ENCODE data around the gene SPINK1. TPM values are rescaled to one million over a fixed set of nuclear protein-coding genes. Genes with fewer than 3 reads are reported as not detected.
"Not testable (repeated sequence)": the region's sequence is repeated elsewhere in the genome, so short reads cannot be mapped to it uniquely, and the experiment has no call there.

The SPINK1 gene
- total RNA-seq, 1 donor from 2014 or later = not detected

- no peak for DNase-seq
Observed at GRCh38 chr5:147854894-147855773, 23.7 kb upstream of the SPINK1 start.

GRCh38 chr5:147854331-147854730 lies 22.9 kb upstream of the SPINK1 start:
- no peak for DNase-seq

- DNase-seq = no peak
Observed at GRCh38 chr5:147853372-147853987, 22.0 kb upstream of the SPINK1 start.

DNA sequence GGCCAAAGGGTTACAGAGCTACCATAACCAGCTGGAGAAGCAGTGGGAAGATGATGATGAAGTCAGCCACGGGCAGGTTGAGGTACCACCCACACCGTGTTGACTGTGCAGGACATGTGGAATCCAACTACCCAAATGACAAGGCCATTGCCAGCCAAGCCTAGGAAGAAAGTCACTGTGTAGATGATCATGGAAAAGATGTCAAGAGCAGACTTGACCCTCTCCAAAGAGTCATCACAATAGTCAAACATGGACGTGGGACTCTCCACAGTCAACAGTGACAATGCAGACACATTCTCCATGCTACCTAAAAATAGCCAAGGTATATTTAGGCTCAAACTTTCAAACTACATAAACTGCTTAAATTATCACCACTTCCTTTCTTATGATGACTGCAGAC lies 20.9 kb upstream of the SPINK1 start:
- DNase-seq = no peak

DNA sequence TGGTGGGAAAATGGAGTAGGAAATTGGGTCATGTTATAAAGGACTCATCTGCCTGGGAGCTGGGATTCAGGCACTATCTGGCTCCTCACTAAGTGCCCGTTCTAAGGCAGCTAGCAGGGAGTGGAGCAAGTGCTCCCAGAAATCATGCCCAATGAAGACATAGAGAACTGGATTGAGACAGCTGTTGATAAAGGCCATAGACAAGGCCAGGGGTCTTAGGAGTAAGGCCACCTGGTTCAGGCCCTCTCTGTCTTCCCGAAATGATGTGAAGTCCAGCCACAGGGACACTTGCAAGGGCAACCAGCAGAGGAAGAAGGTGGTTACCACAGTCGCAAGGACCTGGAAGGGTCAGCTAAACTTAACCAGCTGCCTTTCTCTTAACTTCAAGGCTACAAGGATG lies 20.1 kb upstream of the SPINK1 start:
- DNase-seq = no peak

DNA sequence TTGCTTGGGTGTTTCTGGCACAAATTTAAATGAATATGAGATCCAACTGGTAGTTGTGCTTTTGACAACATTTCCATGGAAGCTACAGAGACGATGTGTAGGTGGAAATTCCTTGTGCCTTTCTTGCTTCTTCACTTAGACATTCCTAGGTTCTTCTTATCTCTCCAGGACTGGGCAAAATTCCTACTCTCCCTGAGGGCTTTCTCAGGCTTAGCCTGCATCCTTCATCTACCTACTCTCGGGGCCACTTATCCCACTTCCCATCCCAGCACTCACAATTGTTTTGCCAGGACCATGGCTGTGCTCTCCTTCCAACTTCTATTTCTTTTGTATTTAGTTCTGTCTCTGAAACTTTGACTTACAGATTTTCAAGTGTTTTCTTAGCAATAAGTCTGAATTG lies 17.8 kb upstream of the SPINK1 start:
- no peak for DNase-seq

- no peak for DNase-seq
Observed at GRCh38 chr5:147845618-147846017, 14.1 kb upstream of the SPINK1 start.

GRCh38 chr5:147844846-147845245 lies 13.4 kb upstream of the SPINK1 start:
- DNase-seq = no peak

DNA sequence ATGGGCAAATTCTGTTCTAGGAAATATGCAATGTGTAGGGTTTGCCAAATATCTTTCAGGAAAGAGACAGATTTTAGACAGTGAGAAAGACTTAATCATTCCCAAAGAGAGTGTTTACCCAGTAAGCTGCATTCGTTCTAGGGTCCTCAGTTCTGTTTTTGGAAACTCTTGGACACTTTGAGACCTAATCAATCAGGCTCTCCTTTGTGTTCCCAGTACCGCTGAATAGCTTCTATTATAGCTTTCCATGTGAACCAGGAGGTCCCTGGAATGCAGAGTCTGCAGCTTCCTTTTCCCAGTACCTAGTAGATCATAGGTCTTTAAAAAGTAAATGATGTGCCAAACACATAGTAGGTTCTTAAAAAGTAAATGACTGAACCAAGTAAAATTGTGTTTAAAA lies 11.4 kb upstream of the SPINK1 start:
- no peak for DNase-seq

DNA sequence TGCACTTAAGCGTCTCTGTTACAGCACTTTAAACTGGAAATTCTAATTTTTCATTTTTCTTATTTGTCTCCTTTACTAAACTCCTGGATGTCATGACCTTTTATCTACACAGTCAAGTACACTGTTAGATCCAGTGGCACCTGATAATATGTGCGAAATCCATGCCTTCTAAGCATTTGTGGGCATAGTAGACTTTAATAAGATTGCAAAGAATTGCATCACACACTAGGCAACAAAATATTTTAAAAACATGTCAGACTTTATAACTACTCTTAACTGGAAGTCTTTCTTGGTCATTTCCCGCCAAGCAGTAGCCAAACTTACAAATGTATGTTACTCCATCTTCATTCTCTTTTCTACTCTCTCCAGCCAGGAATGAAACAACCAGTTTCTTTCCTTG lies 5.0 kb upstream of the SPINK1 start:
- DNase-seq = no peak

GRCh38 chr5:147835386-147835798 lies 3.9 kb upstream of the SPINK1 start:
- no peak for DNase-seq

DNA sequence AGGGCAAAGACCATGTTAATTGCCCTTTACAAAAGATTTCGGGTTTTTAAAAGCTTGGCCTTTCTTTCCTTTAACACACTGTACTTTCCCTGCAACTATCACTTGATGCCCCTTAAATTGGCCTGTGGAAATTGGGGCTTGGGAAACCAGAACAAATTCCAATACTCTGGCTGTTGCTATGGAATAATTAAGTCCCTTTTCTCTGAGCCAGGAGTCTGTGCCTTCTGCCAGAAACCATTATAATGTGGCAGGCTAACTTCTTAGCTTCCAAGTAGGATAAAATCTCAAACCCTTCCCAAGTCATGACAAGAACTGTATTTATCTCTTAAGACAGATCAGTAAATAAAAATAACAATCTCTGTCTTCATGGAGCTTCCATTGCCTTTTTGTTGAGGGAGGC lies 1.1 kb upstream of the SPINK1 start:
- DNase-seq = no peak

DNA sequence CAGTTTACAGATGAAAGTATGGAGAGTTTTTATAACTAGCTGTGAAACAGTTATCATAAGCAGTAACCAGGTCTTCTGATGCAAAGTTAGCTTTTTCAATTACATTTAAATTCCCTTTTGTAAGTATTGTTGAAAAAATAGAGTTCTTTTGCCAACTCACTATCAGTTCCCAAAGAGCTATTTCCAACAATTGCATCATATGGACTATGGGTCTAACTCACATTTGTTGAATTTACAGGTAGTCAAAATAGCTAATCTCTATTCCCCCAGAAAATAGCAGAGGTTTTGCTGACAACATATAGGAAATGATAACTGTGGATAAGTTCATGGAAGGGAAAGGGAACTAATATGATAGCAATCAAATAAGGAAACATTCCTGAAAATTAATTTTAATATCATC lies 1.4 kb downstream of the SPINK1 start:
- DNase-seq = no peak

DNA sequence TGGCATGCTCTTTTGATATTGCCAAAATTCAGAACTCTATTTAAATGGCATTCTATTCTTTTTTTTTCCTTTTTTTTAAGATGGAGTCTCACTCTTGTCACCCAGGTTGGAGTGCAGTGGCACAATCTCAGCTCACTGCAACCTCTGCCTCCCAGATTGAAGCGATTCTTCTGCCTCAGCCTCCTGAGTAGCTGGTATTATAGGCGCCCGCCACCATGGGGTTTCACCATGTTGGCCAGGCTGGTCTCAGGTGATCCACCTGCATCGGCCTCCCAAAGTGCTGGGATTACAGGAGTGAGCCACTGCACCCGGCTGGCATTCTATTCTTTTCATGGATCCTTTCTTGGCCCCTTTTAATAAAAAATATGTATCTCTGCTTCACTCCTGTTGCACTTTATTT lies 4.5 kb downstream of the SPINK1 start:
- DNase-seq = not testable (repeated sequence)

DNA sequence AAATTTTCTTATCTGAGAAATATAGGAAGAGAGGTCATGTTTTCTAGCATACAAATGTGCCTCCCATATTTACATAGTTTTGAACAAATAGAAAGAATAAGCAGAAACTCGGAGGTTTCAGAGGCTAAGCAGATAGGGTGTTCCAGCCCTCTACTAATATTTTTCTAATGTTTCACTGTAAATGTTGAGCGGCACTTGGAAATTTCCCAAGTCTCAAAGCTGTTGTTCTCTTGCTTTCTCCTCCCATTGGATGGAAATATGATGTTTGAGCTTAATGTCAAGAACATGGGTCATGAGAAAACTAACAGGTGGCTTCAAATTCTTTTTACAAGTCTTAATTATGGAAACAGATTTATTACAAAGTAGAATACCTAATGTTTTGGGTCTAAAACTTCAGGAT lies 5.1 kb downstream of the SPINK1 start:
- DNase-seq = no peak

DNA sequence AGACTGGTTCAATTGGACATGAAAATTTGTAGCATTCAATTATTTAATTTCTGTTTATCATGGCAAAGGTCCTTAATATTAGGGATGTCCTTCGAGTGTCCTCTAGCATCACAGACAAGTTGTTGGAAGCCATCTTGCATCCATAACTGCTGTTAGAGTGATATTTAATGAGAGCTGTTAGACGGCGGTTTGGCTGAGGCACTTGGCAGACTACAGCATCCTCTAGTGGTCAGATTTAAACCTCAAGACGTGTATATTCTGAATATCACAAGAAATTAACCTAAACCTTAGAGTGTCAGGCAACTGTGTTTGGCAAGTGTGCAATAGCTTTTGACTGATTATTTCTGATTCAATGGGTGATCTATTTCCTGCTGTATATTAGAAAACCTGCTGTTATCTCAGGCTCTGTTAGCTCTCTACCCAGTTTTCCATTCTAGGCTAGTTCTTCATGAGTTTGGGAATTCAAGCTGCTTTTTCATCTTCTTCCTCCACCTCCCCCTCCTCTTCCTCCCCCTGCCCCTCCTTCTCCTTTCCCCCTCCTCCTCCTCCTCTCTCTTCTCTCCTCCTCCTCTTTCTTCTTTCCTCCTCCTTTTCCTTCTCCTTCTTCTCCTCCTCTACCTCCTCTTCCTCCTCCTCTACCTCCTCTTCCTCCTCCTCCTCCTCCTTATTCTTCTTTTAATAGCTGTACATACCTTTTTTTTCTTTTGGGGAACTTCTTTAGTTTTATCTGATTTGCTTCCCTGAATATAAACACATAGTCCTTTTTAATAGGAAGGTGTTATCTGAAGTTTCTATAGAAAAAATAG lies 8.6 kb downstream of the SPINK1 start:
- no peak for DNase-seq

DNA sequence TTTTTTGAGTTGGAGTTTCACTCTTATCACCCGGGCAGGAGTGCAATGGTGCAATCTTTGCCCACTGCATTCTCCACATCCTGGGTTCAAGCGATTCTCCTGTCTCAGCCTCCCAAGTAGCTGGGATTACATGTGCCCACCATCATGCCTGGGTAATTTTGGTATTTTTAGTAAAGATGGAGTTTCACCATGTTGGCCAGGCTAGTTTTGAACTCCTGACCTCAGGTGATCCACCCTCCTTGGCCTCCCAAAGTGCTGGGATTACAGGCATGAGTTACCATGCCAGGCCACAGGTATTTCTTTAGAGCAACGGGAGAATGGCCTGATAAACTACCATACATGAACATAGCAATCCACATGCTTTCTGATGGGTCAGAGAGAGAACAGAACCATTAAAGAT lies 9.2 kb downstream of the SPINK1 start:
- DNase-seq = not testable (repeated sequence)

DNA sequence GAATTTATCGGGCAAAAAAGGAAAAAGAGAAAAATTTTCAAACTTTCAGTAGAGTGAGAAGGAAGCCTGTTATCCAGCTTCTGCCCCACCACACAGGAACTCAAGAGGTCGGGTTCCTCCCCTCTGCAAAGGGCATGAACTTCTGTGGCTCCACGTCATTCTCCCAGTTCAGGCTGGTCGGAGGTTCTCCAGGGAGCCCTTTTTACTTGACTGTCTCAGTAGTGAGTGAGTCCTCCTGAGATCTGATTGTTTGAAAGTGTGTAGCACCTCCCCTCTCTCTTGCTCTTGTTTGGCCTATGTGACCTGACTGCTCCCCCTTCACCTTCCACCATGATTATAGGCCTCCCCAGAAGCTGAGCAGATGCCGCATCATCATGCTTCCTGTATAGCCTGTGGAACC lies 9.7 kb downstream of the SPINK1 start:
- DNase-seq = no peak

DNA sequence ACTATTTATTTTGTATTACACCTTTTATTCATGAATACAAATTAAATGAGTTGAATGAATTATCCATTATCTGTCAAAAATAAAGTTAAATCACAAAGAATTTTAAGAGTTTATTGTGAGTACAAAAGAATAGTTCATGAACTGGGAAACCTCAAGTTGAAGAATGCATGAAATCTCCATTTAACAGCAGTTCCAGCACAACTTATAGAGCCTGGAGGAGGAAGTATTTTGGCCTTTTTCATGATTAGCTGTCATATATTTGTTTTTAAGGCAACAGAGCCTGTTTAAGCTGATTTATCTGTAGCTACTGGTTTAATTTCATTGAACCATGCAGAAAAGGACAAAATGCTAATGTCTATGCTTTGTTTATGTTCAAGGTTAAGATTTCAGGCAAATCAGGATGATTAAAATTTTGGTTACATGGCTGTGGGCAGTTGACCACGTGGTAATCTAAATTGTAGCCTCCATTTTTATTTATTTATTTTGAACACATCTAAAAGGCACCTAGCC lies 12.2 kb downstream of the SPINK1 start:
- DNase-seq = no peak

GRCh38 chr5:147818290-147818689 lies 13.2 kb downstream of the SPINK1 start:
- DNase-seq = no peak

DNA sequence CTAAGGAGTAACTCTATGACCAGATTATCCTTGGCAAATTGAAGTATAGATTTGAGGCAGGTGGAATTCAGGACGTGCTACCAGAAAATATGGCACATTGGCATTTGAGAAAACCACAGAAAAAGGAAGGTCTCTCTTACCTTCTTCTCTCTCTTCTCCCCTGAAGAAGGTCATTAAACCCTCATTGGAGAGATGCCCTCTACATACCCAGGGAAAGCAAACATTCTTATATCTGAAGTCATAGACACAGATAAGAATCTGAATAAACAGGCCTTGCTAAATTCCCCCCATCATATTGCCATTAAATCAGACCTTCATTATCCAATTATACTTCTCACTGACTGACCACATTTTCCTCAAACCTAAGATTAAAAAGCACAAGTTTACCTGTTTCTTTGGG lies 17.8 kb downstream of the SPINK1 start:
- DNase-seq = no peak

DNA sequence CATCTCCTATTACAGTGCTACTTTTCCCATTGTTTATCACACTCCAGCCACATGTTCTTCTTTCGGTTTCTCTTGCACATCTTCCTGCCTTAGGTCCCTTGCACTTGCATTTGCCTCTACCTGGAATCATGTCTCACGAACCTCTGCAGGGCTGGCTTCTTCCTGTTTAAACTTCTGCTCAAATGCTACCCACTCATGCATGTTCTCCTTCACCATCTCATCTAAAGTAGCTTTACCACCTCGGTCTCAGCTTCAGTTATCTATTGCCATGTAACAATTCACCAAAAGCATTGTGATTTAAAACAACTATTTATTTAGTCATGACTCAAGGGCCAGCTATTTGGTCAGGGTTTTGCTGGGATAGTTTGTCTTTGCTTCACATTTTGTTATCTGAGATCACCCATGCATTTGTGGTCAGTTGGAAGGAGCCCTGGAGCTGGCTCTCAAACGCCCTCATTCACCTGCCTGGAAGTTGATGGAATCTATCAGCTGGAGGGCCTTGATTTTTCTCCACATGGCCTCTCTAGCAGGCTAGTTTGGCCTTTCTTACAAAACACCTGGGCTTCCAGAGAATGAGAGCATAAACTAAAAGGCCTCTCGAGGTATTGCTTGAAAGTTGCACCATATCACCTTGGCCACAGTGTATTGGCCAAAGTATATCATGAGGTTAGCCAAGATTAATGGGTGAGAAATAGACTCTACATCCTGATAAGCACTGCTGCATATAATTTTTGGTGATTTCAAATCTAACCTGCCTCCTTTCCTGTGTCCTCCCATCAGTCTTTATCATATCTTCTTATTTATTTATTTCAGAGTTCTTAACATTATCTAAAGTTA lies 21.4 kb downstream of the SPINK1 start:
- DNase-seq = no peak
